C4-2B (cell line): ENCODE results near the gene PAPSS1.

ENCODE experiments used
- H3K27ac ChIP-seq: fragments of 450-650 bp; 2 replicates; pipeline ENCODE4 v1.5.1; 2017
- CTCF ChIP-seq: fragments of 450-650 bp; conservative IDR thresholded peaks from 2 replicates; pipeline ENCODE4 v1.5.1; 2017; ENCODE audit warnings: mild to moderate bottlenecking
- ZFX ChIP-seq: fragments of 450-650 bp; IDR thresholded peaks from 2 replicates; pipeline ENCODE4 v1.6.1; 2017

PAPSS1 gene

GRCh38 chr4:107721436-107722100 is 1.5 kb upstream of the PAPSS1 start:
- TF ChIP-seq CTCF (no peak), ZFX (no peak)
- H3K27ac ChIP-seq, result peak overlapping the region; percentile 71

GRCh38 chr4:107719207-107719921 is 670 bp downstream of the PAPSS1 start:
- peak overlapping the region; percentile 71 for H3K27ac ChIP-seq
- TF ChIP-seq ZFX, result no peak
- TF ChIP-seq CTCF, result no peak

- TF ChIP-seq ZFX (no peak), CTCF (no peak)
- H3K27ac ChIP-seq, result no peak overlapping the region
These were observed 1.6 kb downstream of the PAPSS1 start for GRCh38 chr4:107718351-107718965.

GRCh38 chr4:107714256-107714655 is 5.8 kb downstream of the PAPSS1 start:
- H3K27ac ChIP-seq, result no peak overlapping the region
- TF ChIP-seq ZFX, result no peak
- TF ChIP-seq CTCF, result no peak

GRCh38 chr4:107712236-107712635 is 7.8 kb downstream of the PAPSS1 start:
- TF ChIP-seq ZFX (no peak), CTCF (no peak)
- H3K27ac ChIP-seq, result no peak overlapping the region

- no peak overlapping the region for H3K27ac ChIP-seq
- TF ChIP-seq CTCF, result no peak
- no peak for TF ChIP-seq ZFX
These were observed 8.2 kb downstream of the PAPSS1 start for GRCh38 chr4:107711831-107712230.
